GM12801 (cell line): ENCODE data around the gene ITK.

Experiments used
- TF ChIP-seq, protein P1 (sequence below): IDR thresholded peaks from one replicate; pipeline ENCODE4 v1.5.1; 2011; ENCODE audit warnings: control low read depth; ENCODE audit not compliant: insufficient read length; ENCODE audit errors: extremely low read depth

ITK gene

DNA sequence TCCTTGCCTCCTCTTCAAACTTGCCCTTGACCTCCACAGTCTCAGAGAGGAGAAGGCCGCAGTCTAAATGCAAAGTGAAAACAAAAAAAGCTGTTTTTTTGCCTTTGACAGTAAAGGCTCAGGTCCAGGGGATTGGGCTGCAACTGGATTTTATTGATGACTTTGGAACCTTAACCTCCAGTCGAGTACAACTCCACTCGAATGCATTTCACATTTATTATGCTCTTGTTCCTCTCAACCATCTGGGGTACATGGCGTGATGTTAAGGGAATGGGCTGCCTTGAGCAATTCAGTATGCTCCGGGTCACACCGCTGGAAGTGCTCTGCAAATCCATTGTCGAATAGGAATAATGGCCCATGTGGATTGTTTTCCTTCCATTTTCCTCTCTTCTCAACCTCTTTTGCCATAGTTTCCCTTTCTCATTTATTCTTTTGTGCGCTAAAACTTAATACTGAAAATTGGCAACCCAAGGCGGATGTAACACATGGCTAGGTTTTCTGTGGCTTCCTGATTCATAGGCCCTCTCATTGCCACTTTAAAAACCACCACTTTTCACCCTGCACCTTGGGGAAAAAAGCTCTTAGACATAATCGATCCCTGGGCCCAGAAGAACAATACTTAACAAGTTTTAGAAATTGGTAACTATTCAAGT is 34.3 kb downstream of the ITK start:
- TF ChIP-seq, protein P1, sequence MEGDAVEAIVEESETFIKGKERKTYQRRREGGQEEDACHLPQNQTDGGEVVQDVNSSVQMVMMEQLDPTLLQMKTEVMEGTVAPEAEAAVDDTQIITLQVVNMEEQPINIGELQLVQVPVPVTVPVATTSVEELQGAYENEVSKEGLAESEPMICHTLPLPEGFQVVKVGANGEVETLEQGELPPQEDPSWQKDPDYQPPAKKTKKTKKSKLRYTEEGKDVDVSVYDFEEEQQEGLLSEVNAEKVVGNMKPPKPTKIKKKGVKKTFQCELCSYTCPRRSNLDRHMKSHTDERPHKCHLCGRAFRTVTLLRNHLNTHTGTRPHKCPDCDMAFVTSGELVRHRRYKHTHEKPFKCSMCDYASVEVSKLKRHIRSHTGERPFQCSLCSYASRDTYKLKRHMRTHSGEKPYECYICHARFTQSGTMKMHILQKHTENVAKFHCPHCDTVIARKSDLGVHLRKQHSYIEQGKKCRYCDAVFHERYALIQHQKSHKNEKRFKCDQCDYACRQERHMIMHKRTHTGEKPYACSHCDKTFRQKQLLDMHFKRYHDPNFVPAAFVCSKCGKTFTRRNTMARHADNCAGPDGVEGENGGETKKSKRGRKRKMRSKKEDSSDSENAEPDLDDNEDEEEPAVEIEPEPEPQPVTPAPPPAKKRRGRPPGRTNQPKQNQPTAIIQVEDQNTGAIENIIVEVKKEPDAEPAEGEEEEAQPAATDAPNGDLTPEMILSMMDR, result no peak

DNA sequence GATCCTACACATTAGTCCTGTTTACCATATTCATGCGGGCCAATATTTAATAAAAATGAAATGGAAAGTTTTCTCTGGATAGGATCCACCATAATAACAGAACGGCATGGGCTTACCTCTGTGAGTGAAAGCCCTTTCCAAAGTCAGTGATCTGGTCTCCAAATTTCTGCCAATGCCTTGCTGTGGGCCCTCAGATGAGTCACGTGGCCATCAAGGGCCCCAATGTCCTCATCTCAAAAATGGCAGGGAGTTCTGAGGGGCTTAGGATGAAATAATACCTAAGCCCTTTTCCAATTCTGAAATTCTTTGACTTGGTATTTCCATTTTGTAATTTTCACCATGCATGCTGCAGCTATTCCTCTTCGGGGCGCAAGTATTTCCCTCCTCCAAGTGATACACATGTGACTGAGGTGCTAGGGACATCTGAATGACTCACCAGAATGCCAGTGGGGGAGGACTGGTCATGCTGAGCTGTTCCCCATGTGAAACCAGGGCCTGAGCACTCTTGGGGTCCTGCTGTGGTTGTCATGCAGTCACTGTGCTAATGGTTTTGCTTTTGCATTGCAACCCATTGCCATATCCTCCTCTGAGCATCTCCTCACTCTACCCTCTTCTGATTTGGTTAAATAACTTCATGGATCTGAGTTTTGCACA is 35.0 kb downstream of the ITK start:
- TF ChIP-seq, protein P1, result no peak

DNA sequence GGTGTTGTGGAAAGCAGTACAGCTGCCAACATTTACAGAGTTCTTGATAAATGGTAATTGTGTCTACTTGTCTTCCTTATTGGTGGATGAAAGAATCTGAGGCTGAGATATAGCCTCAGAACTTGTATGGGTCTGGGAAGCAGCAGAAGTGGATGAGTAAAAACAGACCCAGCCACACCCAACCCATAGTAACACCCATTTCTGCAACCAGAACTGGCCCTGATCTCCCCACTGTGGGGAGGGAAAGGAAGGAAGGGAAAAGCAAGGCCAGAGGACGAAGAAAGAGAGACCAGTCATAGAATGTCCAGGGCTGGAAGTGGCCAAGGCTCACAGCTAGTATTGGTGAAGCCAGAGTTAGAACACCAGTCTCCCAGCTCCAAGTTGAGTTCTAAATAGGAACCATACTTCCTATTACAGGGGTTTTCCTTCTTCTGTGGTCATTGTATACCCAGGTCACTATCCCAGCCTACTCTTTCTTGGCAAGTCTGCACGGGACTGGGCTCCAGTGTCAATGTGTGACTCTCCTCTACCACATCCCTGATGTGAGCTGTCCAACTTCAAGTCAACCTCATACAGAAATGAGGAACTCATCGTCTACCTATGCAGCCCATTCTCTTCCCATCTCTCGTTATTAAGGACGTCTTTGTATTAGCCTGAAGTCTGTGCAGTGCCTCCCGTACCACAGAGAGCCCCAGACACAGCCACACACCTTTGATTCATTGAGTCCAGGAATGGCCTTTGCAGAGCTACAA is 35.9 kb downstream of the ITK start:
- TF ChIP-seq, protein P1, result no peak

DNA sequence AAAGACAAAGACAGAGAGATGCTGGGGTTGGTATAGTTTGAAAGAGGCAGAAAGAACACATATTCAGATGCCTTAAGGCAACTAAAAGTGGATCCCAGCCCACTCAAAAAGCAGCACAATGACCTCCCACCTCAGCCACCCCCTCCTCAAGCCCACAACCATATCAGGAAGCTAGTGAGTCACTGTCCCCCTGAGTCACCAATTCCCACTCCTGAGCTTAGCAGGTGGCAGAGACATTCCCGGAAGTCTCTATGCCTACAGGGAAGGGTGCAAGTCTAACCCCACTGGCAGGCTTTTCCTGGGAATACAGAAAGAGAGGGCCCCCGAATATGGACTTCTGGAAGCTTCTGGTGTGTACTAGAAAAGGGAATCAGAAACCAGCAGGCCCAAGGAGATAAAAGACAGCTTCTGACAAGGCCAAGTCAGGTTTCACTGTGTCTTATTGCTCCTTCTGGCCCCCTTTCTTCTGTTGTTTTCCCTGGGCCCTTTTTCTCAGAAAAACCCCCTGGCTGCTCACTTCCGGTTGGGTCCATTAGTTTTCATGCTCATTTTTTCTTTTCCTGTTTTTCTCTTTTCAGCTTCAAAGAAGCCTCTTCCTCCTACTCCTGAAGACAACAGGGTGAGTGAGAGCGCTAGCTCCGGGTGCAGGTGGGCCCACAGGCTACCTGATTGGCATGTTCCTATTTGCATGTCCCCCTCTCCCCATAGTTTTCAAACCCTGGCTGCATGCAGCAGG is 36.8 kb downstream of the ITK start:
- TF ChIP-seq, protein P1, result no peak

DNA sequence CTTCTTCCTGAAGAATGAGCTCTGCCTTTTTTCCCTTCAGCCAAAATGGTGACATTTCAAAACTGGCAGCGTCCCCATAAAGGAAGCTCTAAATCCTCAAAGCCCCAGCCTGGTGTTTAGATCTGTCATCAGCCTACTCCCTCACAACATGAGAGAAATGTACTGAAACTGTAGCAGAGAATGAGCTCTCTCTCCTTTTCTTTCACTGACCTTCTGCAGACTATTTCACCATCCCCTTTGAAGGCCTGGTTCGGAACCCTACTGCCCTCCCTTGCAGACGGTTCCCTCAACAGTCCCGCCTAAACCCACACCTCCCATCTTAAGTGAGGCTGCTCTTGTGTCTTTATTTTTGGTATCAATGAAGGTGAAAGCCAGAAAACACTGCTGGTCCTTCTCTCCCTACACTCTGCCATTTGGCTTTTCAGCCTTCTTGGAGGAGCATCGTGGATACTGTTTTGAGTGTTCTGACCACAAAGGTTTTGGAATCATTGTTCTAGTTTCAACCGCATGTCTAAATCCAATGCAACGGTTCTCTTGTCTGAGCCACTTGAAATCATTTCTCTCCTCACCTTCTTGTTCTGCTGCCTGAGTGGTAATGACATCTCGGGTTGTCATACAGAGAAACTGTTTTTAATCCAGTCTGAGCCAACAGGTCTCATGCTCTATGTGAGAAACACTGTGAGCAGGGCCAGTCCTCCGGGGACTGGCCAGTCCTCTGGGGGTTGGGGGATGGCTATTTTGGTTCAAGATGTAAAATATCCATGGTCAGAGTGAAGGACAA is 39.0 kb downstream of the ITK start:
- TF ChIP-seq, protein P1, result no peak

DNA sequence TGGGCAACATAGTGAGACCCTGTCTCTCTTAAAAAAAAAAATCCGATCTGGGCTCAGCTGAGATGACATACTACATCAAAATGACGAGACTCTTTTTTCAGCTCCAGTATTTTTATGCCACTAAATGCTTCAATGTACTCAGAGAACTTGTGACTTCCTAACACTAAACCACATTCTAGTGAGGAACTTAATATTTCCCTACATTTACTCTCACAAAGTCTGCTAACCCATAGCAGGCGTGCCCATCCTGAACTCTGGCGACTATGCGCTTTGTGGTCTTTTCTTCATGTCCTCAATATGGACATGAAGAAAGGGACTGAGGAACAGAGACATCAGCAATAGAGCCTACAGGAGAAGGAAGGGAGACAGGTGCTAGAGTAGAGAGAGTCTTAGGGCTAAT is 41.3 kb downstream of the ITK start:
- TF ChIP-seq, protein P1, result no peak
